Measurements from ENCODE around the gene KTN1.

Gene KTN1

GRCh38 chr14:55579724-55580469 lies at the start of gene KTN1:
KTN1 (plus strand) TSS chr14:55580207; CDS start chr14:55612049, 31,842 bp downstream.
- DNase-seq, result peak; percentile 81

GRCh38 chr14:55530464-55530863 lies 49.5 kb upstream of the KTN1 start:
- no peak for DNase-seq

DNA sequence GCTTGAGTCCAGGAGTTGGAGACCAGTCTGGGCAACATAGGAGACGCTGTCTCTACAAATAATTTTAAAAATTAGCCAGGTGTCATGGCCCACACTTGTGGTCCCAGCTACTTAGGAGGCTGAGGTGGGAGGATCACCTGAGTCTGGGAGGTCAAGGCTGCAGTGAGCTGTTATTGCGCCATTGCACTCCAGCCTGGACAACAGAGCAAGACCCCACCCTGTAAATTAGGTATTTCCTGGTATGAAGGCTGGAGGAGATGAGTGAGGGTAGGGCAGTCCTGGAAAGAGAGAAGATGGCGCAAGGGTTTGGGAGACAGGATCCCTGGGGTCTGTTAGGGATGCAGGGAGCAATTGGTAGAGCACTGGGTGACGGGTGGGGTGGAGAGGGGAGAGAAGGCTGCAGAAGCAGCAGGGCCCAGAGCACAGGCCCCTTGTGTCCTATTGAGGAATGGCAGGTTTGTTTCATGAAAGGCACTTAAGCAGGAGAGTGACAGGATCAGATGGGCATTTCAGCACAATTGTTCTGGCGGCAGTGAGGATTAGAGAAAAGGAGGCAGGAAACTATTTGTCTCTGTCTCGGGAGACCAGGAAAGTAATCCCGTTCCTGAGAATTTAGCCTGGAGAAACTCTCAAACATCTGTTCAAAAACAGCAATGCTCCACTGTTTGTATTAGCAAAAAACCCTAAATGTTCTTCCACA lies 47.2 kb upstream of the KTN1 start:
- no peak for DNase-seq

GRCh38 chr14:55533960-55534359 lies 46.0 kb upstream of the KTN1 start:
- DNase-seq, result no peak

DNA sequence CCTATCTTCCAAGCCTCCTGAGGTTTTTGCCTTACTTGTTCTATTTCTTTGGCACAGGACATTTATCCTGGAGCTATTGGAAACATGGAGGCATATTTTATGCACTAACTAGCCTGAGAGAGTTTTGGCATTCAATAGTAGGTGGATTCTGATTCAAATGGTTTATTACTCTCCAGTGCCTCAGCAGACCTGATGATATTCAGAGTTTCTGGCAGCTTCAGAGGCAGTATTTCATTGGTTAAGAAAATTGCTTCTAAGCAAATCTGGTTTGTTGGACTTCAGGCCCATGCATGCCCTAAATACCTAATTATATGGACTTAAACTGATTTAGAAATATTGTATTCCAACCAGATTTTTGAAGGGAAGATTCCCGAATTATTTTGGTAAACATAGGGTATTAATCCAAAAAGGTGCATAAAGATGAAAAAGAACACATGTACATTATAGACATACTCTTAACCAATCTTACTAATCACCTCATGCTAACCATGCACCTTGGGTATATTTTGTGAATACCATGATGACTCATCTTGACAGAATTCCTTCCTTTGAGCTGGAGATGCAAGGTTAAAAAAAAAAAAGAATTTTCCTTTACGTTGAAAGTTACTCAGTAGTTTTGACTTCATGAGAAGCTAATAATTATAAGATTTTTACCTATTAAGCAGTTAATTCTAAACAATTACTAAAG lies 44.3 kb upstream of the KTN1 start:
- DNase-seq, result peak; percentile 31

GRCh38 chr14:55536204-55536708 lies 43.8 kb upstream of the KTN1 start:
- no peak for DNase-seq

- DNase-seq, result no peak
Measured at GRCh38 chr14:55537782-55538181, 42.2 kb upstream of the KTN1 start.

- DNase-seq, result no peak
Measured at GRCh38 chr14:55539975-55540374, 40.0 kb upstream of the KTN1 start.

- DNase-seq, result no peak
Measured at GRCh38 chr14:55540847-55541773, 38.9 kb upstream of the KTN1 start.

DNA sequence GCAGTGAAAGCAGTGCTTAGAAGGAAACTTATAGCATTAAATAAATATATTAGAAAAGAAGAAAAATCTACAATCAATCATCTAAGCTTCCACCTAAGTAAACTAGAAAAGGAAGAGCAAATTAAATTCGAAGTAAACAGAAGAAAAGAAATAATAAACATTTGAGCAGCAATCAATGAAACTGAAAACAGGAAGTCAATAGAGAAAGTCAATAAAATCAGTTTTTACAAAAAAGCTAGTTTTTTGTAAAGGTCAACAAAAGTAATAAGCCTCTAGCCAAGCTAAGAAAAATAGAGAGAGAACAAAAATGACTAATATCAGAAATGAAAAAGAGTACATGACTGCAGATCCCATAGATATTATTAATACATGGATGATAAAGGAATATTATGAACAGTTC lies 34.2 kb upstream of the KTN1 start:
- DNase-seq, result no peak

DNA sequence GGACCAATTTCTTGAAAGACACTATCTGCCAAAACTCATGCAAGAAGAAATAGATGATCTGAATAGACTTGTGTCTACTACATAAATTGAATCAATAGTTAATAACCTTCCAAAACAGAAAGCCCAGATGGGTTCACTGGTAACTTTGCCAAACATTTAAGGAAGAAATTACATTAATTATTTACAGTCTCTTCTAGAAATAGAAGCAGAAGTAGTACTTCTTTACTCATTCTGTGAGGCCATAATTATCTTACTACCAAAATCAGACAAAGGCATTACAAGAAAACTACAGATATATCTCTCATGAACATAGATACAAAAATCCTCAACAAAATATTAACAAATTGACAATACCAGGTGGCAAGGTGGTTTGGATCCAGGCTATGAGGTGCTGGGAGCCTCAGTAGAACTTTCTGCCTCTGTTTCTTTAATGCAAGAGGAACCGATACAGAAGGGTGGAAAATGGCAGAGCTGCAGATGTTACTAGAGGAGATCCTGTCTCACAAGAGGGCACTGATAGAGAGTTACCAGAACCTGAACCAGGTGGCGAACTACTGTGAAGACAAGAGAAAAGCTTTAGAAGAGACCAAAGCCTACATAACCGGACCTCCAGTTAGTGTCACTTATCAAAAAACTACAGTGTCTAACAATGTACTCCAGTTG lies 33.7 kb upstream of the KTN1 start:
- DNase-seq, result no peak

- peak; percentile 15 for DNase-seq
Measured at GRCh38 chr14:55547650-55548315, 32.2 kb upstream of the KTN1 start.

DNA sequence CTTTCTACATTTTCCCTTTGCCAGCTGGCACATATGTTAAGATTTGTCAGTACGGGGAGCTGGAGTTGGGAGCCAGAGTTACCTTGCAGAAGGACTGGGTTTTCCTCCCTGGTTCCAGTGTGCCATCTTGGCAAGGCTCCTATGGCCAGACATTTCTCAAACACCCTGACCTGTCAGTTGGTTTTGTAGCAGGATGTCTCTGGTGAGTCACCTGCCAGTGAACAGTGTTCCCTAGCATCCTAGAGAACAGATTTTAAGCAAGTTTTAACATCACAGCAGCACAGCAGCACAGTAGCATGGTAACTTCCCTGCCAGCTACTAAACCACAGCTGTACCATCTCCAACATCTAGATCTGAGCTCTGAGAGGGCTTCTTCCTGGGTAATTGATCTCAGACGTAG lies 26.2 kb upstream of the KTN1 start:
- DNase-seq, result no peak

DNA sequence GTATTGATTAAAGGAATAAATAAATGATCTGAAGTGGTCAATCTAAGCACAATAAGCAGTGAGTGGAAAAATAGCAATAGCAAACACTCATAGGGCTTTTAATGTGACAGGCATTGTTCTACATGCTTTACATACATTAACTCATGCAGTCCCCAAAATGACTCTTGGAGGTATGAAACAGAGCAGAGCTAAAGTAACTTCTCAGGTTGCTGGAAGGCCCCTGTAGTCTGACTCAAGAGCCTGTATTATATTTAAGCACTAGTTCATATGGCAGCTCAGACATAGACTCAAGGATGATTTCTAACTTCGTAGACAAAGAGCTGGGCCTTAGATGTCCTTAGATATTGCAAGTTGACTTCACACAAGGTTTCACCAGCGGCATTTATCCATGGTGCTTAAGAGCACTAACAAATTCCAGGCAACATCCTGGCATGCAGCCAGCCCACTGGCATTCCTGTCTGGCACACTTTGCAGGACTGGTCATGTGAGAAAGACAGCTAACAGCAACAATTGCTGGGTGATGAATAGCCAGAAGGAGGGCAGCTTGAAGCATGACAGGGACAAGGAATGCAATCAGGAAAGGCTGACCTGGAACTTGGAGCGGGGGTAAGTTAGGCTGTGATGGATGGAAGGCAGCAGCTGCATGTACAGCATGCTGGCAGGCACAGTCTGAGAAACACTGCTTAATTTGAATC lies 22.9 kb upstream of the KTN1 start:
- DNase-seq, result peak; percentile 92

DNA sequence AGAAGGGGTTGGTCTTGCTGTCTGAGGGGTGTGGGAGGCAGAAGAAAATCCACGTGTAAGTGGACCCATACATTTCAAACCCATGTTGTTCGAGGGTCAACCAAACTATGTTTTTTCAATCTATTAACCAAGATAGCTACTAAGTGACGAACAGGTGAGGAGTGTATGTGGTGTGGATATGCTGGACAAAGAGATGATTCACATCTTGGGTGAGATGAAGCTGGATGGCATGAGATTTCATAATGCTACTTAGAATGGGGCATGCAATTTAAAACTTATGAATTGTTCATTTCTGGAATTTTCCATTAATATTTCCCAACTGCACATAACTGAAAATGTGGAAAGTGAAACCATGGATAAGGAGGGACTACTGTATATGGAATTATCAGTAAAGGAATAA lies 17.9 kb upstream of the KTN1 start:
- no peak for DNase-seq

- DNase-seq, result no peak
Measured at GRCh38 chr14:55568618-55569017, 11.4 kb upstream of the KTN1 start.

- no peak for DNase-seq
Measured at GRCh38 chr14:55571125-55571889, 8.7 kb upstream of the KTN1 start.

GRCh38 chr14:55572578-55572977 lies 7.4 kb upstream of the KTN1 start:
- DNase-seq, result no peak

GRCh38 chr14:55574988-55575387 lies 5.0 kb upstream of the KTN1 start:
- DNase-seq, result no peak

DNA sequence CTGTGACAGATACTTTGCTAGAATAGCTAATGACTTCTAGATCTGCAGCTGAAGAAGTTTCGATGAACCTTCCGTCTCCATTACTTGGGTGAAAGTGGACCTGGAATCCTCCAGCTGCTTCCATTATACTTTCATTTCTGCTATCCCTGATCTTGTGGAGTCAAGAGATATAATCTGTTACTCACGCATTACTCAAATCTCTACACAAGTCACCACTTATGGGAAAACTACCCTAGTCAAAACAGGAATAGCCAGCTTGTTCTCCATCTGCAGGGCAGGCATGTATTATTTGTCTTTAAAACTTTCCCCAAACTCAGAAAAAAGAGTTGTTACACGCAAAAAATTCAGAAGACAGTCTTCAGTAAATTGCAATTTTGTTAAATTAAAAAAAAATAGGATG lies 2.8 kb upstream of the KTN1 start:
- DNase-seq, result no peak
